SK-MEL-5 (cell line): ENCODE results near the gene ACOD1. TPM values are rescaled to one million over a fixed set of nuclear protein-coding genes. Genes with fewer than 3 reads are reported as not detected.

Source experiments
- total RNA-seq: library from RNA; depleted of rRNA; stranded (reverse); fragments of >200 nt; shearing (Covaris generic); gene quantifications from 2 replicates; pipeline ENCODE4 v1.2.3, GENCODE V29; 2014; rRNA removed

ACOD1 gene
- total RNA-seq, 1 experiment from 2014 or later: not detected

Other genes starting within 250 kb of the ACOD1 start
- gene KCTD12, start 62.1 kb upstream of the ACOD1 start, total RNA-seq: 5.4 and 7.3 TPM in 2 replicates
- 65.5 and 74.6 TPM in 2 replicates for gene CLN5, start 43.6 kb downstream of the ACOD1 start, total RNA-seq
- 32.0 and 36.4 TPM in 2 replicates for gene FBXL3, start 78.6 kb downstream of the ACOD1 start, total RNA-seq